ENCODE data around the gene ZNF821.
A peak's percentile ranks its signal among the peaks of the same experiment; 100 is the strongest.
"Not testable (repeated sequence)": the region's sequence is repeated elsewhere in the genome, so short reads cannot be mapped to it uniquely, and the experiment has no call there.

ZNF821 gene

GRCh38 chr16:71883849-71884638 lies at the start of gene ZNF821:
Gene ZNF821, minus strand, starts transcription at chr16:71884182. Its CDS starts 4,236 bp downstream, at chr16:71879946.
- peak; percentile 40 to 69 for DNase-seq

GRCh38 chr16:71933017-71933416 lies 49.0 kb upstream of the ZNF821 start:
- DNase-seq: no peak

- DNase-seq: no peak
Measured at GRCh38 chr16:71931599-71931998, 47.6 kb upstream of the ZNF821 start.

GRCh38 chr16:71931001-71931400 lies 47.0 kb upstream of the ZNF821 start:
- DNase-seq: no peak

GRCh38 chr16:71930013-71930563 lies 46.1 kb upstream of the ZNF821 start:
- no peak for DNase-seq

- no peak for DNase-seq
Measured at GRCh38 chr16:71929048-71929447, 45.1 kb upstream of the ZNF821 start.

- no peak for DNase-seq
Measured at GRCh38 chr16:71927787-71928186, 43.8 kb upstream of the ZNF821 start.

- DNase-seq: no peak
Measured at GRCh38 chr16:71927383-71927782, 43.4 kb upstream of the ZNF821 start.

GRCh38 chr16:71924710-71925109 lies 40.7 kb upstream of the ZNF821 start:
- DNase-seq: no peak

GRCh38 chr16:71923941-71924690 lies 40.1 kb upstream of the ZNF821 start:
- DNase-seq: no peak

GRCh38 chr16:71920658-71921057 lies 36.7 kb upstream of the ZNF821 start:
- no peak for DNase-seq

GRCh38 chr16:71919035-71919434 lies 35.1 kb upstream of the ZNF821 start:
- DNase-seq: no peak

GRCh38 chr16:71917900-71918299 lies 33.9 kb upstream of the ZNF821 start:
- DNase-seq: no peak

- no peak for DNase-seq
Measured at GRCh38 chr16:71916397-71916920, 32.5 kb upstream of the ZNF821 start.

GRCh38 chr16:71915350-71915749 lies 31.4 kb upstream of the ZNF821 start:
- no peak for DNase-seq

GRCh38 chr16:71914802-71915201 lies 30.8 kb upstream of the ZNF821 start:
- no peak for DNase-seq

GRCh38 chr16:71912534-71913275 lies 28.7 kb upstream of the ZNF821 start:
- no peak for DNase-seq

- no peak for DNase-seq
Measured at GRCh38 chr16:71911121-71911520, 27.1 kb upstream of the ZNF821 start.

- not testable (repeated sequence) for DNase-seq
Measured at GRCh38 chr16:71905765-71906164, 21.8 kb upstream of the ZNF821 start.

GRCh38 chr16:71904239-71904638 lies 20.3 kb upstream of the ZNF821 start:
- no peak for DNase-seq

- no peak for DNase-seq
Measured at GRCh38 chr16:71903608-71904007, 19.6 kb upstream of the ZNF821 start.

GRCh38 chr16:71902656-71903365 lies 18.8 kb upstream of the ZNF821 start:
- no peak for DNase-seq
